ENCODE results near the gene NELL1. TPM values are rescaled to one million over a fixed set of nuclear protein-coding genes. Genes with fewer than 3 reads are reported as not detected.

The NELL1 gene
- total and polyA plus RNA-seq, 8 donors, result 0.24 to 1.8 (median 0.71) TPM; not detected in 2

DNA sequence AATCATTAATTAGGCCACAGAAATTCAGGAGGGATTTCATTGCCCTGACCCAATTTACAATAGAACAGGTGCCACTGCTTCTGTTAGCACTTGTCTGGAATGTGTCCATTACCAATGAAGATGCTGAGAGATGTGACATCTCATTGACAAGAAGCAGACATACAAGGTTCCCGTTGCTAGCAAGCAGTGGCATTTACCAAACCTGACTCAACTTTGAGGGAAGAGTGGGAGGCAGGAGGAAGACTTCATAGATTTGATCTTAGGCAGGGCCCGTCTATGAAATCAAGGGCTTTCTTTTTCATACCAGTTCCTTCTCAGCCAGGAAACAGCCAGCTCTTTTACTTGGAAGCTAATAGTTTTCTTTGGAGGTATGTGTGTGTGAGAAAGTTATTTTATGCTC, 280.2 kb downstream of the NELL1 start:
- Histone ChIP-seq H3K9me3 (no peaks in the 10 kb centered on the region), H3K27me3 (no peaks in the 10 kb centered on the region), H3K4me3 (no peak overlapping the region), H3K27ac (no peak overlapping the region), H3K4me1 (no peaks in the 10 kb centered on the region), H3K36me3 (no peaks in the 10 kb centered on the region)
- TF ChIP-seq, protein P1, sequence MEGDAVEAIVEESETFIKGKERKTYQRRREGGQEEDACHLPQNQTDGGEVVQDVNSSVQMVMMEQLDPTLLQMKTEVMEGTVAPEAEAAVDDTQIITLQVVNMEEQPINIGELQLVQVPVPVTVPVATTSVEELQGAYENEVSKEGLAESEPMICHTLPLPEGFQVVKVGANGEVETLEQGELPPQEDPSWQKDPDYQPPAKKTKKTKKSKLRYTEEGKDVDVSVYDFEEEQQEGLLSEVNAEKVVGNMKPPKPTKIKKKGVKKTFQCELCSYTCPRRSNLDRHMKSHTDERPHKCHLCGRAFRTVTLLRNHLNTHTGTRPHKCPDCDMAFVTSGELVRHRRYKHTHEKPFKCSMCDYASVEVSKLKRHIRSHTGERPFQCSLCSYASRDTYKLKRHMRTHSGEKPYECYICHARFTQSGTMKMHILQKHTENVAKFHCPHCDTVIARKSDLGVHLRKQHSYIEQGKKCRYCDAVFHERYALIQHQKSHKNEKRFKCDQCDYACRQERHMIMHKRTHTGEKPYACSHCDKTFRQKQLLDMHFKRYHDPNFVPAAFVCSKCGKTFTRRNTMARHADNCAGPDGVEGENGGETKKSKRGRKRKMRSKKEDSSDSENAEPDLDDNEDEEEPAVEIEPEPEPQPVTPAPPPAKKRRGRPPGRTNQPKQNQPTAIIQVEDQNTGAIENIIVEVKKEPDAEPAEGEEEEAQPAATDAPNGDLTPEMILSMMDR (IDR thresholded peaks at IDR 0.05), result no peak
- DNase-seq (no peak), ATAC-seq (no peak)
- intact Hi-C loops (cut with DNase I), result no loop called here

DNA sequence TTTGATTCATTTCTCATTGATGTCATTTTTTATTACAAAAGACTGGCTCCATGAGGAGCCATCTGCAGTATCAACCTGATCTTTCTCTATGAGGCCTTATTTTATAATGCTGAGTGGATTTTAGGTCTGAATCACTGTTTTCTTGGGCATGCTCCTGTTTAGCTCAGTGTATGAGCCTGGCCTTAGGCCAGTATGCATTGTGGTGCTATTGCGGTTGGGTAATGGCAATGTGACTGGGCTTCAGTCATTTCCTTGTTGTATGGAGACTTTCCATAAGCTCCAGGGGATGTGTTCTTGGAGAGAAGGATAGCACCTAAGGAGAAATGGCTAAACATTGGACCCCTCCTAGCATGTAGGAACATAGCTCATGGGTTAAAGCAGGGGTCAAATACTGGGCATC, 293.2 kb downstream of the NELL1 start:
- Histone ChIP-seq H3K9me3 (no peaks in the 10 kb centered on the region), H3K4me3 (no peak overlapping the region), H3K36me3 (no peaks in the 10 kb centered on the region), H3K27me3 (no peaks in the 10 kb centered on the region), H3K4me1 (no peaks in the 10 kb centered on the region), H3K27ac (no peak overlapping the region)
- intact Hi-C loops (cut with DNase I), result no loop called here
- DNase-seq (no peak), ATAC-seq (no peak)
- TF ChIP-seq, protein P1 (IDR thresholded peaks at IDR 0.05), result no peak

DNA sequence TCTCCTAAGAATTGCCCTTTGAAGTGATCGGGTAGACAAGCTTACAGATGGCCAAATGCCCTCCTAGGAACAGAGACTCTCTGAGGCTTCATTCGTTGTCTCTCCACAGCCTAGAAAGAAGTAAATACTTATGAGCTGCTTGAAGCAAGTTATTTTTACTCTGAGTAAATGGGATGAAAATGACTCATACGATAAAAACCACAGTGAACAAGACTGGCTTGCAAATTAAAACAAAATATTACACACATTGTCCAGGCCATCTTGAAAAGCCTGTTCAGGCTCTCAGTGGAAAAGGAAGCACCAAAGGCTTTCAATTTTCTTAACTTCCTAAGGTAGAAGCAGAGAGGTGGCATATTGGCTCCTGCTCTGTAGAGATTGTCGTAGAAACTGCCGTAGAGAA, 294.2 kb downstream of the NELL1 start:
- H3K4me3 ChIP-seq, result no peak overlapping the region
- ATAC-seq (peak; percentile 50), DNase-seq (no peak)
- no peaks in the 10 kb centered on the region for H3K27me3 ChIP-seq
- TF ChIP-seq, protein P1 (IDR thresholded peaks at IDR 0.05), result no peak
- no peaks in the 10 kb centered on the region for H3K4me1 ChIP-seq
- intact Hi-C loops (cut with DNase I), result no loop called here
- no peak overlapping the region for H3K27ac ChIP-seq
- no peaks in the 10 kb centered on the region for H3K9me3 ChIP-seq
- no peaks in the 10 kb centered on the region for H3K36me3 ChIP-seq

DNA sequence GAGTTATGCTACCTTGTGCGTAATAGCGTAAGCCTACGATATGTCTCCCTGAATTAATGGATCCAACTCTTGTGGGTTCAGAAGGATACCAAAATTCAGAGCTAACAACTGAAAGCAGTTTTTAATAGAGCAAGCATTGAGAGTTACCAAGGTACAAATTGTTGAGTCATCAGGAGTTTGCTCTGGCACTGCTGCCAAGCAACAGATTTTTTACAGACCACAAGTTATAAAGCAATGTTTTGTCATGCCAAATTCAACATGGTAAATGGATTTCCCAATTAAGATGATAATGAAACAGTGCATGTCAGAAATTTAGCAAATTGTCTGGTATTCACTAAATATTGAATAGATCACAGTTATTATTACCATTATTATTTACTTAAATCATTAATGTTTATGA, 295.6 kb downstream of the NELL1 start:
- Histone ChIP-seq H3K4me1 (no peaks in the 10 kb centered on the region), H3K27me3 (no peaks in the 10 kb centered on the region), H3K27ac (no peak overlapping the region), H3K9me3 (no peaks in the 10 kb centered on the region), H3K36me3 (no peaks in the 10 kb centered on the region), H3K4me3 (no peak overlapping the region)
- intact Hi-C loops (cut with DNase I), result no loop called here
- TF ChIP-seq, protein P1 (IDR thresholded peaks at IDR 0.05), result no peak
- no peak for ATAC-seq
- no peak for DNase-seq

DNA sequence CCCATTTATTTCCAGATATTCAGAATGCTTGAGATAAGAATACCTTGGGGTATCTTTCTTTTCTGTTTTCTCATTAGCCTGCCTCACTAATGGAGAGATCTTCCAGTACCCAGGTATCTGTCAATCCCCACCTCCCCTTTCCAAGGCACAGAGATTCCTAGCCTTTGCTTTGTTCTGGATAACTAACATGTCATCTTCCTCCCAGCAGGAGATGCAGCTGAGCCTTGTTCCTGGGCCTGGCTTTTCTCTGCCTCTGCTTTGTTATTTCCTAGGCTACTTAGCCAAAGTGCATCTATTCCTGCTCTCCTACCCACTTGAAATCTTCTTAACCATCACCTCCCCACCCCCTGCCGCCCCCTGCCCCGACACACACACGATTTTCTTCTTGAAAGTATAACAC, 297.1 kb downstream of the NELL1 start:
- H3K27me3 ChIP-seq, result no peaks in the 10 kb centered on the region
- DNase-seq (no peak), ATAC-seq (no peak)
- no peaks in the 10 kb centered on the region for H3K9me3 ChIP-seq
- H3K27ac ChIP-seq, result no peak overlapping the region
- intact Hi-C loops (cut with DNase I), result no loop called here
- TF ChIP-seq, protein P1 (IDR thresholded peaks at IDR 0.05), result no peak
- H3K4me3 ChIP-seq, result no peak overlapping the region
- H3K36me3 ChIP-seq, result no peaks in the 10 kb centered on the region
- H3K4me1 ChIP-seq, result no peaks in the 10 kb centered on the region
